HG03354 (cell line): Measurements from ENCODE around the gene HIC1.
"Not testable (repeated sequence)": the region's sequence is repeated elsewhere in the genome, so short reads cannot be mapped to it uniquely, and the experiment has no call there.

Experiments used
- ATAC-seq: cut with Tn5 transposase; IDR thresholded peaks from one replicate; pipeline ENCODE4 v1.9.1; 2021; ENCODE audit warnings: mild to moderate bottlenecking; ENCODE audit not compliant: unreplicated experiment, poor library complexity, severe bottlenecking

HIC1 gene, protein sequence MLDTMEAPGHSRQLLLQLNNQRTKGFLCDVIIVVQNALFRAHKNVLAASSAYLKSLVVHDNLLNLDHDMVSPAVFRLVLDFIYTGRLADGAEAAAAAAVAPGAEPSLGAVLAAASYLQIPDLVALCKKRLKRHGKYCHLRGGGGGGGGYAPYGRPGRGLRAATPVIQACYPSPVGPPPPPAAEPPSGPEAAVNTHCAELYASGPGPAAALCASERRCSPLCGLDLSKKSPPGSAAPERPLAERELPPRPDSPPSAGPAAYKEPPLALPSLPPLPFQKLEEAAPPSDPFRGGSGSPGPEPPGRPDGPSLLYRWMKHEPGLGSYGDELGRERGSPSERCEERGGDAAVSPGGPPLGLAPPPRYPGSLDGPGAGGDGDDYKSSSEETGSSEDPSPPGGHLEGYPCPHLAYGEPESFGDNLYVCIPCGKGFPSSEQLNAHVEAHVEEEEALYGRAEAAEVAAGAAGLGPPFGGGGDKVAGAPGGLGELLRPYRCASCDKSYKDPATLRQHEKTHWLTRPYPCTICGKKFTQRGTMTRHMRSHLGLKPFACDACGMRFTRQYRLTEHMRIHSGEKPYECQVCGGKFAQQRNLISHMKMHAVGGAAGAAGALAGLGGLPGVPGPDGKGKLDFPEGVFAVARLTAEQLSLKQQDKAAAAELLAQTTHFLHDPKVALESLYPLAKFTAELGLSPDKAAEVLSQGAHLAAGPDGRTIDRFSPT

DNA sequence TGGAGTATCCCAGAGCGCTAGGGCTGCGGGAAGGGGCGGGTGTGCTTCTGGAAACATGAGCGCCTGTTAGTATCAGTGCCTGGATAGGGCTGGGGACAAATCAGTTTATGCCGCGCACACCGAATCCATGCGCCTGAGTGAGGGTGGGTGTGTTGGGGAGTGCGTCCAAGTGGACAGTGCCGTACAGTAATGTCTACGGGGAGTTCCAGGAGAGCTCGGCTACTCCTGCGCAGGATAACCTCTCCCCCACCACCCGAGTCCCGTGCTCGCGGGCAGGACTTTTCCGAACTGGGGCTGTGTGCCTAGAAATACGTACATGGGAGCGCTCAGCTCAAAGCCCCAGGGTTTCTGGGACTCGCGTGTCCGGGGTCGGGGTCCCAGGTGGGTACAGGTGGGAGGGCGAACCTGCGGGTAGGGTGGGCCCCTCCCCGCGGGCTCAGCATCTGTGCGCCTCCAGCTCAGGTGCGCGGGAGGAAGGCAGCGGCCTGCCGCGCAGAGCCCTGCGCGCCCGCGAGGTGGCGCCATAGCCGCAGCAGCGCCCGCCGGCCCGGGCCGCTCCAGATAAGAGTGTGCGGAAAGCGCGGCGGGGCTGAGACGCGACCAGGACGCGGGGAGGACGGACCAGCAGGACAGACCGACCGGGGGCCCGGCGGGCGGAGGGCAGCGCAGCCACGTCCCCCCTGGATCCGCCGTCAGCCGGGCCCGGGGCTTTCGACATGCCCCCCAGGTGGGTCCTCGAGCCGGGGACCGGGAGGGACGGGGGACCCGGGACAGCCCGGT, at the start of gene HIC1:
HIC1 (plus strand) TSS at position 592 of the 780 bp plus-strand sequence. CDS start 1,588 bp downstream, outside the sequence.
- peak; percentile 38 for ATAC-seq

DNA sequence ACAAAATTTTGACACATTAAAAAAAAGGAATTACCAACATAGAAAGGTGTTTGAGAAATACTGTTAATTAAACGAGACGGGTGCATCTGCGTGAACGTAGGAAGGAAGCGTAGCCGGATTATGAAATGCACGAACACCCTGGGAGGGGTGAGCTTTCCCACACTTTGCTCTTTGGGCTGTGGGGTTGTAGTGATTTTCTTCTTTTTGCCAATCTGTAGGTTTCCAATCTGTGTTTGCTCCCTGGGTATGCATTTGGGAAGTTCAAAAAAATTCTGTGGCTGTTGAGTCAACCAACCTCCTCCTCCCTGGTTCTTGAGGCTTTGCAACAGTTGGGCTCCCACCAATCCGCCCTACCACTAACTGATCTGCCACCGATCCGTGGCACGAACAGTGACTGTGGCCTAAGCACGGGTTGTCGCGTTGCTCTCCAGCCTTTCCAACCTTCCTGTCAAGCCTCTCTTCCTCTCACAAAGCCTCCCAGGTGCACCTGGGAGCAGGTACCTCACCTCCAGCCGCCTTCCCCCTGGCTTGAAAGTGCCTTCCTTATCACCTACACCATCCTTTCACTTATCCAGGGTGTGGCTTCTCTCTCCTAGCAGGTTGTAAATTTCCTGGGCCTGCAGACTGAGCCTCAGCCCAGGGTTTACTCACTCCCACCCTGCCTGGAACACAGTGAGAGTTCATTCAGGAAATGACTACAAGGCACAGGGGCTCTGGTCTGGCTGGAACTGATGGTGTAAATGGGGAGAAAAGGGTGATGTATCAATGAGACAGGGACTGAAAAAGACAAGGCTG, 46.4 kb upstream of the HIC1 start:
- no peak for ATAC-seq

DNA sequence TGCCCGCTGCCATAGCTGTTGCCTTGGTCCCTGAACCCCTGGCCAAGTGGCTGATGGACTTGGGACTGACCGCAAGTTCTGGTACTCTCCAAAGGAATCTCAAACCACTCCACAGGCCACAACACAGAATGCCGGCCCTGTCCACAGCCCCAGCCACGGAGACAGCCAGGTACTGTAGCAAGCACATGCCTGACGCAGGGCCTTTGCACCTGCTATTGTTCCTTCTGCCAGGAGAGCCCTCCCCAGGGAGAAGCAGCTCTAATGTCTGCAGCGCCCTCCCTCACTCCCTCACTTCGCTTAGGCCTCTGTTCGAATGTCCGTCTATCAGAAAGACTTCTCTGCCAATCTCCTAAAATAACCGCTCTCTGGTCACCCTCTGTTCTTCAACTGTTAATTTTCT, 45.2 kb upstream of the HIC1 start:
- ATAC-seq, result no peak

DNA sequence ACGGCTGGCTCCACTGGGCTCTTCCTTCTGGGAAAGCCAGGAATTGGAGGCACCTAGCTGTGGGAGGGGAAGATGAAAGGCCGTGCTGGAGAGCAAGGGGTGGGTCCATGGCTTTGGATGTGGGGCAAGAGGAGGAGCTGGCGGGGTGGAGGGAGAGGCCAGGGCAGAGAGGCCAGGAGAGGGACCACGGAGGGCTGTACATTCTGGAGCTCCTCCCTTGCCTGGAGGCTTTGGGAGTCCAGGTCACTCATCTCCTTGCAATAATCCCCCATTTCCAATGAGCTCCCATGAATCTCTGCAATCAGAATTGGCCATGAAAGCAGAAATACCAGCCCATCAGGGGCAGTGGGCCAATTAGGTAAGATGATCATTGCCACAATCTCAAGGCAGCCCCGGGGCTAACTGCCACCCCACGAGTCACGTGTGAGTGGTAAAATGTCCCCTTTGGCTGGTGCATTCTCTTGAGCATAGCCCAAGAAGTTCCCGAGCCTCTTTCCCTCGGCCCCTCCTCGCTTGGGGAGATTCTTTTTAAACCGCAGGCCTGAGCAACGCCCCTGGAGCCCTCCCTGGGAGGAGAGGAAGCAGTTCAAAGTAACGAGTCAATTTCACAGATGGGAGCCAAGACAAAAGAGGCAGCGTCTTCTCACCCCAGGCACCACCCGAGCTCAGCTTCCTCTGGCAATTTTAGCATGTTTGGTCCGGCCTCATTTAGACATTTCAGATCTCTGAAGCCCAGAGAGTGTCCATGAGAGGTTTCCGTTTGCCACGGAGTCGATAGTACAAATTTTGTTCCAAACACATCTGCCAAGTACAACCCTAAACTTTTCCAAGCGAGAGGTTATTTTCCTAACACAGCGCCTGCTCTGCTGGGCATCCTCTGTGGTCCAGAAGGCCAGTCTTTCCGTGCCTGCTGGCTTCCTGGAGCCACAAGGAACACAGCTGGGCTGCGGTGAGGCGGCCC, 43.2 kb upstream of the HIC1 start:
- ATAC-seq, result no peak

DNA sequence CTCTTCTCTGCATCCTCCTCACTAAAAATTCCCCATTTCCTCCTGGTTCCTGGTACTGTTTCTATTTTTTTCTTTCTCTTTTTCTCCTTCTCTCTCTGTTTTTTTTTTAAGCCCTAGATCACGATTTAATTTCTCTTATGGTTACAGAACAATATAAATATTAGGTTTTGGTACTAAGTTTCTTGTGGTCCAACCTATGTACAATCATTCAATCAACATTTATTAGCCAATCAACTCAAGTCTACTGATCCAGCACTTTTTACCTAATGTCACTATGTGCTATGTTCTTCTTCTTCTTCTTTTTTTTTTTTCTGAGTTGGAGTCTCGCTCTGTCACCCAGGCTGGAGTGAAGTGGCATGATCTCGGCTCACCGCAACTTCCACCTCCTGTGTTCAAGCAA, 42.4 kb upstream of the HIC1 start:
- ATAC-seq, result no peak

DNA sequence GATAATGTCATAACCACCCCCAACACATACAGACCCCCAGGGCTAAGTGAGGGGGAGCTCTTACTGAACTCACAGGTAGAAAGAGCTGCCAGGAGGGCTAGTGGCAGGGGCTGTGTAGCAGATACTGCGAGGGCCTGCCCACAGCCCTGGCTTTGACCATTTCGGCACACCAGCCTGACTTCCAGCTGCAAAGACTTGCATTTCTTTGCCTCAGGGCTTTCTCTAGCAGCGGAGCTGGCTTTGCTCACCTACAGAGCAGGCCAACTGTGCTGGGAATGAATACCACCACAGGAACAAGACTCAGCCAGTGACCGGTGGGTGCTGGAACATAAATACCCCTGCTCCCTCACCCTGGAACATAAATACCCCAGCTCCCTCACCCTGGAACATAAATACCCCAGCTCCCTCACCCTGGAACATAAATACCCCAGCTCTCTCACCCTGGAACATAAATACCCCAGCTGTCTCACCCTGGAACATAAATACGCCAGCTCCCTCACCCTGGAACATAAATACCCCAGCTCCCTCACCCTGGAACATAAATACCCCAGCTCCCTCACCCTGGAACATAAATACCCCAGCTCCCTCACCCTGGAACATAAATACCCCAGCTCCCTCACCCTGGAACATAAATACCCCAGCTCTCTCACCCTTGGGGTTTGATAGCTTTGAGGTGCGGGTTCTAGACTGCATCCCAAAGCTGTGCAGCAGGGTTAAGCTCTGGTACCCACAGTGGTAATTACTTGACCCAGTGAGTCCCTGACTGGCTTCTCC, 41.5 kb upstream of the HIC1 start:
- not testable (repeated sequence) for ATAC-seq

DNA sequence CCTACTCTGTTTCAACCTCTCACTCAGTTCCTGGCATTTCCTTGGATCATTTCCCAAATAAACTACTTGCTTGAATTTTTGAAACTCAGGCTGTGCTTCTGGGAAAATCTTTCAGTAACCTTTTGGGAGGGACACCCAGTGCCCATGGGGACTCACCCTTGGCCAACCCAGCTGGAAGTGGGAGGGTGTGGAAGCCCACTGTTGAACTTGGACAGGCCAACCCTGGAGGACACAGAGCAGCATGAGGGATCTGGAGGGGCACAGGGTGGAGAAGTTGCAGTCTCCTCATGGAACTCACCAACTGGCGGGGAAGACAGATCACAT, 40.9 kb upstream of the HIC1 start:
- no peak for ATAC-seq

DNA sequence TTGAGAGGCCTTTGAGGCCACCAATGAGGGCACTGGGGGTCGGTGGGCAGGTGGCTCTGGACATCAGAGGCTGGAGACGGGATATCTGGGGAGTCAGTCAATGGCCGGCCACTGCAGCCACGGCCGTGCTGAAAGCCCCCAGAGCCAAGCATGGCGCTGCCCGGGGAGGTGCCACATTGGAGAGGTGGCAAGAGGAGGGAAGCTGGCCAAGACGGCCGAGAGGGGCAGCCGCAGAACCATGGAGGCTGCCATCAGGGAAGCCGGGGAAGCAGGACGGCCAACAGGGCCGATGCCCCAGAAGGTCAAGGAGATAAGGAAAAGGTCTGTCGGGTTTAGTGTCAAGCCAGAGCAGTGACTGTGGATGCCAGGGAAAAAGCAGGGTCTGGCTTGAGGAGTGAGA, 39.6 kb upstream of the HIC1 start:
- ATAC-seq, result no peak

DNA sequence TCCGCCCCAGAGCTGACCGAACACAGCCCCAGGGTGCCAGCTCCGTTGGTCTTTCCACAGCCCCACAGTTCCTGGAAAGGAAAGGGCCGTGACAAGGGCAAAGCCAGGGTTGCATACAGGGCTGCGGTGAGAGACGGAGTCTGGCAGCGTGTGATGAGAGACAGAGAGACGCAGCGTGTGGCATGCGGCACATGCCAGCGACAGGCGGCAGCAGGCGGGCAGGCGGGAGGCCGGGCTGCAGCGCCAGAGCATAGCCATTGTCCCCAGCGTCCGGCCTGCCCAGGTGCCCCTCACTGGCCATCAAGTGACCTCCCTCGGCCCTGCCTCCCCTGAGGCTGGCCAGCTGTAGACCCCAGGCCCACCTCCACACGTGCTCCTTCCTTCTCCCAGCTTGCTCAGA, 38.4 kb upstream of the HIC1 start:
- no peak for ATAC-seq

DNA sequence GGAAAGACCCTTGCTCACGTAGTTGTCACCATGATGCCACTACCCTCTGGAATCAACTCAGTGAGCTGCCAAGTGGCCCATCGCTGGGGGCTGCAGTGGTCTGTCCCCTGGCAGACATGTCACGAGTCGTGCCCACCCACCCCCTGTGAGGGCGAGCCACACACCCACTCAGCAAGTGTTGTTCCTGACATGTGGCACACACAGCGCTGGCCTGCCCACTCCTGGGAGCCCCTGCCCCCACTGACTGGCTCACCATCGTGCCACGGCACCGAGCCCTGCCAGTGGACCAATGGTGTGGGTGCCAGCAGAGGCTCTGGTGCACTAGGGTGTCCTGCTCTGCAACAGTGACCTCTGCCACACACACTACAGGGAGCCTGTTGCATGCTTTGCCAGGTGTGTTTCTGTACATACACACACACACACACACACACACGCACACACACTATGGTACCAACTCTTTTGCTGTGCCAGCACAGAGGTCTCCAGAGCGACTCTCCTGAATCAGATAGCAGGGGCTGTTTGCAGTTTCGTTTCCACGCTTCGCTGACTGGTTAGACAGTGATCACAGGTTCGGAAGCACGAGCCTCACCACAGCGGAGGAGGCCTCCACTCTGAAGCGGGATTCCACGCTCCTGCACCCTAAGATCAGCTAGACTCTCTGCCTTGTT, 37.5 kb upstream of the HIC1 start:
- no peak for ATAC-seq

DNA sequence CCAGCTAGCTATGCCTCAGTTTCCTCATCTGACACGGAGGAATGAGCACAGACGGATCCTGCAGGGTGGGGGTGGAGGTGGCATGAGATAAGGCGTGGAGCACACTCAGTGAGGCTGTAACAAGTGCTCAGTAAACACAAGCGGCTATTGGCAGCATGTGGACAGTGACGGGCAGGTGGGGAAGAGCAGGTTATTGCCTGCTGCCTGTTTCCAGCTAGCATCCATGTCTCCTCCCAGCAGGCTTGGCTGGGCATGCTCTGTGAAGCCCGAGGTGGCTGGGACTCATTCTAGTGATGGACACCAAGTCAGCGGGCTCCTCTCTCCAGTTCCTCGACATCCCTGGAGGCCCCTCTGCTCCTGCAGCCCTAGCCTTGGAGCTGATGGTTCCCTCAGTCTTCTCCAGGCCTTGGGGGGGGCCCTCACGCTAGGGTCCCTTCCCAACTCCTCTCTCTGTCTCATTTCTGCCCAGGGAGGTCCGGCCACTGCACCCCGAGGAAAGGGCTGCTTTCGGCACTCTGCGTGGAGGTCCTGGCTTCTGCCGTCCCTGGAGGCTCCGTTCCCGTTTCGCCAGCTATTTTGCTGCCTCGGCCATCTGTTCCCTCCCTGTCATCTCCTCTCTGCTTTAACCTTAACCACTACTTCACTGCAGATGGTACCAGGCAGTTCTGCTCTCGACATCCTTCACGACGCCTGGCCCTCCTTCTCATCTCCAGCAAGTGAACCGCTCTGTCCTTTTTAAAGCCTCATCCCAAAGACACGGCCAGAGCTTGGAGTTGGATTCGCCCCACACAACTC, 36.0 kb upstream of the HIC1 start:
- ATAC-seq, result no peak

DNA sequence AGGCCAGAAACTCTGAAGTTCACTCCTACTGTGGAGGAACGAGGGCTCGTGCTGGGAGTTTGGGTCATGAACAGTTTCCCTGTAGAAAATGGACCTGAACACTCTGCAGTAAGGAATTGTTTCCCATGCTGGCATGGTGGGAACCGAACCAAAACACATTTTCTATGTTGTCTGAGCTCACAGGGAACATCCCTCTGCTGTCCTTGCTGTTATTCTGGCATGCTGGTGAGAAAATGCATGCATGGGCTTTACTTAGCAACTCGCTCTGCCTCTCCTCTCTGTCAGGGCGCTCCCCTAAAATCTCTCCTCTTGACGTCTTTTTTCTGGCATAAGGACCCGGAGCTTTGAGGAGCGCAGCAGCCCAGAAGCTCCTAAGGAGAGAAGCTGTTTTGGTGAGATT, 35.2 kb upstream of the HIC1 start:
- ATAC-seq, result no peak

DNA sequence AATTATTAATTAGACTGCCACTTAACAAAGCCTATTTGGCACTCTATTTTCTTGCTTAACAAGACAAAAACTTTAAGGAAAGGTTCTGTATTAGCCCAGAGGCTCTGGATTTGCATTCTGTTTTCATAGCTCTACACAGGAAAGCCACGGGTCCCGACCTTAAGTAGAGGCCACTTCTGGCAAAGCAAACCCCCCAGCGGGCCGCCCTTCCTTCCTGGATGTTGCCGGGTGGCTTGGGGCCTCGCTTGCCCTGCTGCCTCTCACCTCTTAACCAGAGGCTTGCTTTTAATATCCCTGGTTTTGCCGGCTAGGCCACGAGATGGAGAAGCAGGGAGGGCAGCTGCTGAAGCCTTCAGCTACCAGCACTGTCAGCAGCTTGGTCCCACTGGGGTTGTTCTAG, 34.2 kb upstream of the HIC1 start:
- ATAC-seq, result no peak

DNA sequence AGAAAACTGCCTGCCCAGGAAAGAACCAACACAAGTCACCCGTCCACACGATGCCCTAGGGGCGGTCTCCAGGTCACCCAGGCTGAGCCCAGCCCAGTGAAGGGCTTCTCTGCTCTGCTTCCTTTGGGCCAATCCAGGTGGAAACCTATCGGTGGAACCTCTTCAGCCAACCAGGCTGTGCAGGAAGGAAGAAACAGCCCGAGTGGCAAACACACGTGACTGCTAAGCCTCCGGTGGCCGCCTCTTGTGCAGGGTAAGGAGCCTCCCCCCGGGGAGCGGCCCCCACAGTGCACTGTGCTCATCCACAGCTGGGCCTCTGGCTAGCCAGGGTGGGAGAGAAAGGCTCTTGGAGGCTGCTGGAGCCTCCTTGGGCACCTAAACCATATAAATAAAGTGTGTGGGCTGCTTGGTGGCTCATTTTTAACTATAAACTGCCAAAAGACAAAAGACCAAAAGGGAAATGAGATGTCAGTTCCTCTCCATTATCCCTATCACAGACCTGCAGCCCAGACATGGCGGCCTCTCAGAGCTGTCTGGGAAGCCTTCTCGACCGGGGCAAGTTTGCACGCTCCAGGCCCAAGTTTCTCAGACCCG, 32.2 kb upstream of the HIC1 start:
- no peak for ATAC-seq

DNA sequence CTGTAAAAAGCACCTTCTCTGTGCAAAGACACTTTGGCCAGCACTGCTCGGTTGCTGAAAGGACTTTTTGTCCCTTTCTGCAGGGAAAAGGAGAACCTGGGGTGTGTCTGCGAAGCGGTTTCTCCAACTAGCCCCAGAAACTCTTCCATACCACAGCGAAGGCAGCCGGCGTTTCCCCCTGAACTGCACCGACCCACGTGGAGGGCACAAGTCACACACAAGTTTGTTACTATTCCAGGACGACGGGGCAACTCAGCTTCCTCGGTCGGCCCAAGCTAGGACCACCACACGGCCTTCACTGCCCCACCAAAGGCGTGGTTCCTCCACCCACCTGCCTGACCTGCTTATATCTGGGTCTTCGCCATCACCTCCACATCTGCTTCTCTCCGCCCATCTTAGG, 31.6 kb upstream of the HIC1 start:
- no peak for ATAC-seq
